ENCODE measurements around the gene ZNF891. TPM values are rescaled to one million over a fixed set of nuclear protein-coding genes. Genes with fewer than 3 reads are reported as not detected.

ZNF891 gene
- total and polyA plus RNA-seq, 2 of the 8 experiments (the other 6 are each of a cell fraction or from before 2014, with no cell fraction given) = 1.3 to 3.1 TPM

- no peak for TF ChIP-seq CHD7 (IDR thresholded peaks at IDR 0.05; ENCODE audit: insufficient replicate concordance, low read length)
- no peak for TF ChIP-seq SP4 (IDR thresholded peaks at IDR 0.05; ENCODE audit: low read length)
- TF ChIP-seq CHD2 (IDR thresholded peaks at IDR 0.05; ENCODE audit: low read length) = no peak
- no peak for TF ChIP-seq CREB1 (IDR thresholded peaks at IDR 0.05)
- no peak for TF ChIP-seq ASH2L (IDR thresholded peaks at IDR 0.05; ENCODE audit: low read length)
- no peak for TF ChIP-seq ATF3 (IDR thresholded peaks at IDR 0.05; ENCODE audit: insufficient read depth, low read depth, low read length)
- TF ChIP-seq SP1 (IDR thresholded peaks at IDR 0.05; ENCODE audit: low read depth, low read length) = no peak
- TF ChIP-seq ATF2 (IDR thresholded peaks at IDR 0.05; ENCODE audit: low read length) = no peak
- no peak for TF ChIP-seq GABPA (IDR thresholded peaks at IDR 0.05; ENCODE audit: borderline replicate concordance, insufficient read depth, low read length)
- no peak for TF ChIP-seq GTF2F1 (IDR thresholded peaks at IDR 0.05; ENCODE audit: borderline replicate concordance, low read depth, low read length)
These were observed 23.0 kb downstream of the ZNF891 start (continued) for GRCh38 chr12:133107121-133107520.
